Effector CD4-positive, alpha-beta T cell (primary cell): ENCODE results near the gene TNPO3.

Experiments used
- DNase-seq: peaks from one replicate; pipeline ENCODE4 v3.0.0-alpha.2; 2020
- total RNA-seq: gene quantifications from one replicate; lab custom pipeline; 2026; lab: John Stamatoyannopoulos, UW

The TNPO3 gene
- total RNA-seq = 84.2 reads per million, percentile 79 among the genes with 10 or more reads in this experiment

DNA sequence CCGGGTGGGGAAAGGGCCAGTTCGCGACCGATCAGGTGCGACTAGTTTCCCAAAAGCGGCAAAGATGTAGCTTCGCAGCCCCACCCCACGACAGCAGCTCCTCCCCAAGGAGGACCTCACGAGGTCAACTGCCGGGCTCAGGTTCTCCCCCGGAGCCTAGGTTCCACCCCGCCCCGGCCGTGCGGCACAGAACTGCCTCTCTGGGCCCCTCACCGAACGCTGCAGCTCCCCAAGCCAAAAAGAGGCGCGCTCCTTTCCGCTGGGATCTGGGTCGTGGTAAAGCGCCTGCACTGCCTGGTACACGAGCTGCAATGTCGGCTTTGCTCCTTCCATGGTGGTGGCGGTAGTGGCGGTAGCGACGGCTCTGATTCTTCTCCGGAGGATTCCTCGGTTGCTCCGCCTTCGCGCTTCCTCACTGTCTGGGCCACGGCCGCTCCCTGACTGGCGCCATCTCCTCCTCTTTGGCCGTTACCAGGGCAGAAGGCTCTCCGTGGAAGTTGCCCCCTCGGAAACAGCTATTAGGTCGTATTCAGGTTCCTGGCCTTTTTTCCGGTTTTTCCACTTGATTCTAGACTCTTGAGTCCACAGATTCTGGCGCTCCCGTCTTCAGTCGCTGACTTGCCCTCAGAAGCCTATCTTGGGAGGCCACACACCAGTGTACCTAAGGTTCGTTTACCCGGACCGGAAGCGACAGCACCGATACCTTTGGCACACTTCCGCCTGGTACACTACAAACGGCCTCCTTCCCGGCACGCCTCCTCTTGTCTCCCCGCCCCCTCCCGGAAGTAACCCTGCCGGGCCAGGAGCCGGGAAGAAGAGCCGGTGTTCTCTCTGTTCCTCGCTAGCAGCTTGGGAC lies at the start of gene TNPO3:
TNPO3 (minus strand) TSS at position 674 of the 856 bp plus-strand sequence; CDS start at position 333, 341 bp downstream.
- DNase-seq = peak; percentile 85

DNA sequence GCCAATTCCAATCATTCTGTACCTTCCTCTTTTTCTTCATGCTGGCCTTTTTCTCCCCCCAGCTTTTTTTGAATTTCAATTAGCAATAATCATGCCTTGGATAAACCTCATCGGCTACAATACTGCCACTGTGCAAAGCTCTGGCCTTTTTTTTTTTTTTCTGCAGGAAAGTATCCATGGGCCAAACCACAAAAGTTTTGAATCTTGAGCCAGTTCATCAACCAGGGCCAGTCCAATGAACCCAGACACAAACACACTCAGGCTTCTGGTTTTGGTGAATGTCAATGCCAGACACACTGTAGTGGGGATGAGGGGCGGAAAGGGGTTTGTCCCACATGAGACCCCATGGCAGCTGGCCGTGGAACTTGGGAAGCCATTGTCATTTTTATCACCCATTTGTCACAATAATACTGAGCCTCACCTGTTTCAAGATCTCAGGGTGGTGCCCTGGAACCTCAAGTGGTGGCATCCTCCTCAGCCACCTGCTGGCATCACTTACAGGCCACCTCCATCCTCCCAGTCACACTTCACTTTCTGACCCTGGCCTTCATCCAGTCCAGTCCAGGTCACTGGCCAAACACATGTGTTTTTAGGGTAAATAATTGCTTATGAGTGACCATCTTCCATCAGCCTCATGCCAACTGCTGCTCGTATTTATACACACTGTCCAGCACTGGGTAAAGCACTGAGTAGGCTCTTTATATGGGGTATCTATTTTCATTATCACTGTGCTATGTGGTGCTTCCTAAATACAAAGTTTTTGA lies 48.8 kb upstream of the TNPO3 start:
- DNase-seq = no peak

DNA sequence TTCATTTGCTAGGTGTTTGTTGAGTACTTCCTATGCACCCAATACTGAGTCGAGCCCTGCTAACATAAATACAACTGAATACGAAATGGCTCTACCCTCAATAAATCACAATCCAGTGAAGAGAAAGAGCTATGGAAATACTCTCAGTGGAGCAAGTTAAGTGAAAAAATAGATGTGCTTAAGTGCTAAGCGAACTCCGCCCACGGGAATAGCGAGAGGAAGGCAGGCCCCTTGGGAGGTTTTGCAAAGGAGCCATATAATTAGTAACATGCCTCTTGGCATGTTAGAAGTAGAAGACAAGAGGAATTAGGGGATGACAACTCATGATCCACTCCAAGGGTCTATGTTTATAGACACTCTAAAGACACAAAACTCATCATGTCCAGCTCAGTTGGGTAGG lies 46.8 kb upstream of the TNPO3 start:
- DNase-seq = no peak

DNA sequence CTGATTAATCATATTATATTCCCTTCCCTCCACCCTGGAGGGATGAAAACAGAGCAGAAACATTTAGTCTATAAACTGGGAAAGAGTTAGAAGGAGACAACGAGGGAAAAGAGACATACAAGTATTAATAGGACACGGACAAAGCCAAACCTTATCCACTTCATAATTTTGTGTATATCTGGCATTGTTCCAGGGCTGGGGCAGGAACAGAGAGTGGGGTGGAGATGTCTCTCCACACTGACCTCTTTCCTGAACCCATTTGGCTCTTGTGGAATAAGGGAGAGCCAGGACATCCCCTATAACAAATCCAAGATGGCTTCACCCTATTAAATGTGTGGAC lies 45.9 kb upstream of the TNPO3 start:
- DNase-seq = no peak

DNA sequence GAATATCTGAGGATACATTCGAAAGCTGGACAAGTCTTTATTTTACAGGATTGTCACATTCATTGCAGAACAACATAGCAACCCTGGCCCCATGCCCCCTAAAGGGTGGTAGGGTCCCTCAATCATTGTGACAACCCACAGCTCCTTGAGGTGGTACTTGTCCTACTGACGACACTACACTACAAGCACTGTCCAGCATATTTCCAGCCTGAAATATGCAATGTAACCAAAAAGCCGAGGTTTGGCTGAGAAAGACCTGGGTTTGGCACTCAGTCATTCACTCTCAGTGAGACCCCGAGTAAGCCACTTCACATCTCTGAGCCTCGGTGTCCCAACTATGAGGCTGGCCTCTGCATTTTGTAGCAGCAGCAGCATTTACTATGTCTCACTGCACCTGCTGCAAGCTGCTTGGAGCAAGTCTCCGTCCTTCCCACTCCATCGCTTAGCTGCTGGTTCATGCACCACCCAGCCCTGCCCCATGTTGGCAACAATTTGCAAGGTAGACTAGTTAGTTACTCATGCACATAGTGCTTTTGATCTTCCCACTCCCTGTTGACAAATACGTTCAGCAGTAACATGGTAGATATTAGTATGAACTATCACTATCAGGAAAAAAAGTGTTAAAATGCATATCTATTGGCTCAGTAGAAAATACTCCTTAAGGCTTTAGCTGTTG lies 43.6 kb upstream of the TNPO3 start:
- no peak for DNase-seq

DNA sequence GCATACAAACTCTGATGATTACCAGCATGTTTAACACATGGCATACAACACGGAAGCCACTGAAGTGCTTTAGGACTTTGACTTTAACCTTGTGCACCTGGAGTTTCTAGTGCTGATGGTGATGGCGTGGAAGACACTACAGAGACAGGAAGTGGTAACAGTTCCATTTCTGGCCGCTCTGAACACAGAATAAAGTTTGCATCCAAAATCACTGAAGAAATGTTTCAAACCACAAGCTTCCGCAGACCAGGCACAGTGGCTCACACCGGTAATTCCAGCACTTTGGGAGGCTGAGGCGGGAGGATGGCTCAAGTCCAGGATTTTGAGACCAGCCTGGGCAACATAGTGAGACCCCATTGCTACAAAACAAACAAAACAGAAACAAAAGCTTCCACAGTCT lies 40.3 kb upstream of the TNPO3 start:
- DNase-seq = peak; percentile 4

DNA sequence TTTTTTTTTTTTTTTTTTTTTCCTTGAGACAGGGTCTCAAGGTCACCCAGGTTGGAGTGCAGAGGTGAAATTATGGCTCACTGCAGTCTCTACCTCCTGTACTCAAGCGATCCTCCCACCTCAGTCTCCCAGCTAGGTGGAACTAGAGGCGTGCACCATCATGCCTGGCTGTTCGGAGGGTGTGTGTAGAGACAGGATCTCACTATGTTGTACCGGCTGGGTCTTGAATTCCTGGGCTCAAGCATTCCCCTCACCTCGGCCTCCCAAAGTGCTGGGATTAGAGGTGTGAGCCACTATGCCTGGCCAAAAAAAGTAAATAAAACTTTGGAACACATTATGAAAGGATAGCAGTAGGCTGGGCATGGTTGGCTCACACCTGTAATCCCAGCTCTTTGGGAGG lies 39.6 kb upstream of the TNPO3 start:
- DNase-seq = no peak

DNA sequence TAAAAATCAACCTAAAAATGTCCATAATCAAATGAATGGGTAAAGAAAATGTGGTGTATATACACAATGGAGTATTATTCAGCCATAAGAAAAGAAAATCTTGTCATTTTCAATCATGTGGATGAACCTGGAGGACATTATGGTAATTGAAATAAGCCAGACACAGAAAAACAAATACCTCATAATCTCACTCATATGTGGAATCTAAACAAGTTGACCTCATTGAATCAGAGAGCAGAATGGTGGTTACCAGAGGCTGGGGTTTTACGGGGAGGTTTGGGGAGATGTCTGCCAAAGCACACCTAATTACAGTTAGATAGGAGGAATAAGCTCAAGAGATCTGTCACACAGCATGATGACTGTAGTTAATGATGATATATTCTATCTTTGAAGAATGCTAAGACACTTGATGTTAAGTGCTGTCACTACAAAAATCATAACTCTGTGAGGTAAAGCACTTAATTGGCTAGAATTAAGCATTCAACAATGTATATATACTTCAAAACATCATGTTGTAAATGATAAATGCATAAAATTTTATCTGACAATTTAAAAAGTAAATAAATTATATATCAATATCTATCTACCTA lies 39.1 kb upstream of the TNPO3 start:
- DNase-seq = no peak

DNA sequence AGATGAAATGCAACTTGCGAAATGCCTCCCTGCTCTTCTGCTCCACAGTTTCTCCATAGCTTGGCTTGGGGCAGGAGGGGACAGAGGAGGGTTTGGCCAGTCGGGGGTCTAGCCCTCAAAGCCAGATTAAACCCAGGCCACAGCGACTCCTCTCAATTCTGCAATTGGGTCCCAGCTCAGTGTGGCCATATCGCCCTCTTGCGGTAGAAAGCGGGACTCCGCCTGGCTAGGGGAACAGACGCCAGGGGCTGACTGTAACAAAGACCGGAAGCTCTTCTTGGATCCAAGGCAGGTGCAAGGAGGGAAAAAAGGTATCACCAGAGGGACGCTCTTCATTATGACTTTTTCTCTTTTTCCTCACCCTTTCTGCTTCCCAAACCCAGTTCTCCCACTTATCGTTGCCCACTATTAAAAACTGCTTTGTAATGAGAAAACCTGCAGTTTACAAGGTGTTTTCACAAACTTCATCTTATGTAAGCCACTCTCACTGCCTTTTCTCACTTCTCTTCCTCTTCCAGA lies 36.6 kb upstream of the TNPO3 start:
- DNase-seq = peak; percentile 76

DNA sequence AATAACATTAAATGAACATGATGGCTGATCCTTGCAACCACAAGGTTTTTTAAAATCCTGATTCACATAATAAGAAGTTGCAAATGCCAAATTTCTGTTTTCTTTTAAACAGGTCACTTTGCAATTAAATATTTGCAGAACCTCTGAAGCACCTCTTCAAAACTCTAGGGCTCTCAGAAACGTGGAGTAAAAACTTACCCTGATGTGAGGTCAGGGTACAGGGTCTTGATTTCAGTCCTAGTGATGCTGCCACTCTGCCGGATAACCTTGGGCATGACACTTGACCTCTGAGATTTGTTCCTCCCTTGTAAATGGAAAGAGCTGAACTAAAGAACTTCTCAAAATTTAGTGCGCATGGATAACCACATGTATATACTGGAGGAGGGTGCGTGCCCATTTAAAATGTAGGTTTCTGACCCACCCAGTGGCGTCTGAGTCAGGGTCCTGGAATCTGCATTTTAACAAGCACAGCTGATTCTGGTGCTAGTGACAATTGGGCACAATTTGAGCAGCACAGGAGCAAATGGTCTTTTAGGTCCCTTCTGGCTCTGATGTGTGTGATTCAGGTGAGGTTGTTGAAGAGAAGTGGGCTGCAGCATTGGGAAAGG lies 35.5 kb upstream of the TNPO3 start:
- no peak for DNase-seq

DNA sequence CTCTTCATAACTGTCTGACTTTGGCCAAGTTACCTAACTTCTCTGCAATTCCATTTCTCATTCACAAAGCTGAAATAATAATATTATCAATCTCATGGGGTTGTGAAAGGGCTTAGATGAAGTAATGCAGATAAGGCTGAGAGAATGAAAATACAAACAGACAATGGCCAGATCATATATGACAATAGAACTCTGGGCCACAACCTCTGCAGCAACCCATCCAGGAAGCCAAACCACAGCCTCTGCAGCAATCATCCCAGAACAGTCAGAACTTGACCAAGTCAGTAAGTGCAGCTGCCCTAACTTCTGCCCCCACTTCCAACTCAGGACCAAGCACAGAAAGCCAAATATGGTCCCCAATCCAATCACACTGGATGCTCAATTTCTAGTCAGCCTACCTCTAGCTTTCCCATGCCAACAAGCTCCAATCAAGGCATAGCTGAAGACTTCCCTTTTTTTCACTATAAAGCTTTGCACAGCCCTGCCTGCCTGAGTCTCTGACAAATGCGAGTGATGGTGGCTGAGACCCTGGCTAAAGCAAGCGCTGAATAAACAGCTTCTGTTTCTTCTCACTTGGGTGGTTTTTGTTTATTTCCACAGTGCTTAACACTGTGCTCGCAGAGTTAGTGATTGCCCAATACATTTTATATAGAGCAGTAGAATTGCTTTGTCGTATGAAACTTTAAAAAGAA lies 34.8 kb upstream of the TNPO3 start:
- no peak for DNase-seq

DNA sequence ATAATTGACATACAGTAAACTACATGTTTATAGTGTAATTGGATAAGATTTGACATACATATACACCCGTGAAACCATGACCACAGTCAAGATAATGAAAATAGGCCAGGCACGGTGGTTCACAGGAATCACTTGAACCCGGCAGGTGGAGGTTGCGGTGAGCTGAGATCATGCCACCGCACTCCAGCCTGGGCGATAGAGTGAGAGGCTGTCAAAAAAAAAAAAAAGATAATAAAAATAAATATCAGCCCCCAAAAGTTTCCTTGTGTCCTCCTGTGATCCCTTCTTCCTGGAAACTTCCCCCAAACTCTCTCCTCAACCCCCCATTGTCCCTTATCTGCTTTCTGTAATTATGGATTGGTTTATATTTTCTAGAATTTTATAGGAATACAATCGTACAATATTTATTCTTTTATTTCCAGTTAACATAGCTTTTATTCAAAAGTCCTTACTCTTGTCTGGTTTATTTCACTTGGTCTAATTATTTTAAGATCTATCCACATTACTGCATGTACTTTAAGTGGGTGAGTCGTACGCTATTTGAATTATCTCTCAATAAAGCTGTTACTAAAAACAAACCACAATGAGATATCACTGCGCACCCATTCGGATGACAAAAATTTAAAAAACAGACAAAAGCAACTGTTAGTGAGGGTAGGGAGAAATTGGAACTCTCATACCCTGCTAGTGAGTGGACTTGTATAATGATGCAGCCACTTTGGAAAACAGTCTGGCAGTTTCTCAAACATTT lies 30.1 kb upstream of the TNPO3 start:
- no peak for DNase-seq

DNA sequence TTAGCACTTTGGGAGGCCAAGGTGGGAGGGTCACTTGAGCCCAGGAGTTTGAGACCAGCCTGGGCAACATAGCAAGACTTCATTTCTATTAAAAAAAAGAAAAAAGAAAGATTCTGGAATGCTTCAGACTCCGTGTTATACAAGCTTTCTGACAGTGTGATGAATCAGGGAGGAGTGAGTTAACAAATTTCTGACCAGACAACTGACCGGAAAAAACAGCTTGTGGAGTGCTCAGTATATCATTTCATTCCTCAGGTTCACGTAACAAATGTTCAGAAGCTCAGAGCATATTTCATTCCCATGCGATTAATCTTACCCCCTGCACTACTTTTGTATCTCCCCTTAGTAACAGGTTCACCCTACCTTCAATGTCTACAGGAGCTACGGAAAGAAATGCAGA lies 28.6 kb upstream of the TNPO3 start:
- no peak for DNase-seq

DNA sequence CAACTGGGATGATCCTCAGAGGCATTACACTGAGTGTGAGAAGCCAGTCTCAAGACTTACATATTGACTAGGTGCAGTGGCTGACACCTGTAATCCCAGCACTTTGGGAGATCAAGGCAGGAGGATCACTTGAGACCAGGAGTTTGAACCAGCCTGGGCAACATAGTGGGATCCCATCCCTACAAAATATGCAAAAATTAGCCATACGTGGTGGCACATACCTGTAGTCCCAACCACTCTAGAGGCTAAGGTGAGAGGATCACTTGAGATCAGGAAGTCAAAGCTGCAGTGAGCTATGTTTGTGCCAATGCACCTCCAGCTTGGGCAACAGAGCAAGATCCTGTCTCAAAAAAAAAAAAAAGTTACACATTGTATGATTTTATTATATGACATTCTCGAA lies 23.5 kb upstream of the TNPO3 start:
- no peak for DNase-seq

DNA sequence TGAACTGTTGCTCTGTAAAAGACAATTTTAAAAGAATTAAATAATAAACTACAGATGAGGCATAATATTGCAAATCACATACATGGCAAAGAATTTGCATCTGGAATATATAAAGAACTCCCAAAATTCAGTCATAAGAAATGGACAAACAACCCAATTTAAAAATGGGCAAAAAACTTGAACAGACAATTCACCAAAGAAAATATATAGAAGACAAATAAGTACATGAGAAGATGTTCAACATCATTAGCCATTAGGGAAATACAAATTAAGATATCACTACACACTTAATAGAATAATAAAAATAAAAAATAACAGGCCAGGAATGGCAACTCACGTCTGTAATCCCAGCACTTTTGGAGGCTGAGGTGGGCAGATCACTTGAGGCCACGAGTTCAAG lies 22.0 kb upstream of the TNPO3 start:
- DNase-seq = no peak

DNA sequence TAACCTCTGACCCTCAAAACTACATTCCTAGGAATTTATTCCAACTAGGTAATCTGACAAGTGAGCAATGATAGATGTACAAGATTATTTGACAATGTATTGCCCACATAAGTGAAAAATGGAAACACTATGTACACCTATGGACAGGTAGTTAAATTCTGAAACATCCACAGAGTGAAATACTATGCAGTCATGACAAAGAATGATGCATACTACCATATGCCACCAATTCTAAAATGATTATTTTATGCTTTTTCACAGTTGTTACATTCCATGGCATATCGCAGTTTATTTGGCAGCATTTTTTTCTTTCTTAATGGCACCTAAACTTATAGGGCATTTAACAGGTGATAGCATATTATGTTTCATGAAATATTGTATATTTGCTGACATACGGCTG lies 20.1 kb upstream of the TNPO3 start:
- no peak for DNase-seq

DNA sequence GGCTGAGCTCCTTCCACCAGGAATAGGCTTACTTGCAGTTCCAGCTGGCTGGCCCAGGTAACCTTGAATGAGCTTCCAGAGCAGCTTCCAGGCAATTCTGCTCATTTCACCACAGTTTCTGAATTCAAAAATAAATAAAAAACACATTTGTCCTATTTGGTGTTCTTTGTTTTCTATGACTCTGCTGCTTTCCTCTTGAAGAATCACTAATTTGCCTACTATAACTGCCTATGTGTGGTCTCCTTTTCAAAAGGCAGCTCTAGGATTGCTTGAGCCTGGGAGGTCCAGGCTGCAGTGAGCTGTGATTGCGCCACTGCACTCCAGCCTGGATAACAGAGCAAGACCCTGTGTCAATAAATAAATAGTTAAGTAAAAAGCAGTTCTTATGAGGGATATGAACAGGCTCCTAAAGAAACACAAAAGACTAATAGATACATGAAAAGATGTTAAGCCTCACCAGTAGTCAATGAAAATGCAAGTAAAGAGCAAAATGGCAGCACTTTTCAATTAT lies 19.5 kb upstream of the TNPO3 start:
- no peak for DNase-seq

DNA sequence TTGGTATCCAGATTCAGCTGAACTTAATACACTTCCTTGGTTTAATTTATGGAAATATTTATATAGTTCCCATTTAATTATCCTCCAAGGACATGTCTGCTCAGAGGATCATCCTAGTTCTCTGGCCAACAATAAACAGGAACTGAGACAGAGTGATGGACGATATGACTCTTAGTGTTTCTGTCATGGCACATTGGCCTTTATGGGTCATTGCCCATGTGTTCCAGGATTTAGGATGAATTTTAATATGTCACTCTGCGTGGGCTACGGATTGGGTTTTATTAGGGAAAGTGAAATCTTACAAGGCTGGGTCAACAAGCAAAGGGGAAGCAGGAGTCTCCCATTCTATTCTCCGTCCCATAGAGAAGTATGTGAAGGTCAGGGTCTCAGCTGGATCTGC lies 18.8 kb upstream of the TNPO3 start:
- no peak for DNase-seq

DNA sequence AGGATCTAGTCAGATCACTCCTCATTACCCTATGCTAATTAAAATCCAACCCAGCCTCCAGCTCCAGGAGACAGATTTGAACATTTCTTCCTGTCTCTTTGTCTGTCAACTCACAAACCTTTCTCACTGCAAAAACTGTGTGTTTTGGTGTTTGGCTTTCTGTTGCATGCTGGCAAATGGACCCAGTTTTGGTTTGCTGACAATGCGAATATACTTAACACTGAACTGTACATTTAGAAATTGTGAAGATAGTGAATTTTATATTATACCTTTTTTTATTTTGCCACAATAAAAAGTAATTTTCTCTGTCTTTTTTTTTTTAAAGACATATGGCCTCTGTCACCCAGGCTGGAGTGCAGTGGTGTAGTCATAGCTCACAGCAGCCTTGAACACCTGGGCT lies 18.3 kb upstream of the TNPO3 start:
- no peak for DNase-seq

DNA sequence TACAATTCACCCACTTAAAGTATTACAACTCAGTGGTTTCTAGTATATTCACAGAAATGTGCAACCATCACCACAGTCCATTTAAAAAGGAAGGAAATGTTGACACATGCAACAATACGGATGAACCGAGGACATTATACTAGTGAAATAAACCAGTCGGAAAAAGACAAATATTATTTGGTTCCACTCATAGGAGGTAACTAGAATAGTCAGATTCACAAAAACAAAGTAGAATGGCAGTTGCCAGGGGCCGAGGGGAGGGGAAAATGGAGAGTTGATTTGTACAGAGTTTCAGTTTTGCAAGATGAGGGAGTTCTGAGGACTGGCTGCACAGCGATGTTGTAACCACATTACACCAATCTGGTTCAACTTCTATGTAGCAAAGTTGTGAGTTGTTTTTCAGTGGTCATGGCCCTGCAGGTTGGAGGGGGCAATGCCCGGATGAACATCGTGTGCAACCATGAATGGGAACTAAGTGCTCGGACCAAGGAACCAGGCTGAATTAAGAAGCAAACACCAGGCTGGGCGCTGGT lies 17.6 kb upstream of the TNPO3 start:
- DNase-seq = no peak

DNA sequence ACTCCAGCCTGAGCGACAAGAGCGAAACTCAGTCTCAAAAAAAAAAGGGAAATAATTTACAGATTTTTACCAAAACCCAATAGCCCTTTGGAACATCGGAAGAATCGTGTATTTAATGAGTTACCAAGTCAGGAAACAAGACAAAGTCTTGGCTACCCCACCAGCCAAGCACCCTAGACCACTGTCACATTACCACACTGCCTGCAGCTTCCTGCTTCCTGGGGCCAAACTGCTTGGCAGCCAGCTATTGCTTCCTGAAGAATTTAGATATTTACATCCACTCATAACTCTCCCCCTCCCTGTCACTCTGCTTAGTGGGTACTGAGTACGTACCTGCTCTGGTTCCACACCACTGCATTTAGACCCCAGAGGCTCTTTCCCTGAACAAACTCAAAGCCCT lies 14.1 kb upstream of the TNPO3 start:
- no peak for DNase-seq
